Activated CD8-positive, alpha-beta memory T cell treated with anti-CD3 and anti-CD28 coated beads for 48 hours (primary cell): ENCODE measurements around the gene CISH.

Experiments
- DNase-seq, 3 experiments: peaks; one replicate each; pipeline ENCODE4 v3.0.0-alpha.2; 2020; ENCODE audit warnings: low read depth in 2 of 3, low spot score in 2 of 3

CISH gene

DNA sequence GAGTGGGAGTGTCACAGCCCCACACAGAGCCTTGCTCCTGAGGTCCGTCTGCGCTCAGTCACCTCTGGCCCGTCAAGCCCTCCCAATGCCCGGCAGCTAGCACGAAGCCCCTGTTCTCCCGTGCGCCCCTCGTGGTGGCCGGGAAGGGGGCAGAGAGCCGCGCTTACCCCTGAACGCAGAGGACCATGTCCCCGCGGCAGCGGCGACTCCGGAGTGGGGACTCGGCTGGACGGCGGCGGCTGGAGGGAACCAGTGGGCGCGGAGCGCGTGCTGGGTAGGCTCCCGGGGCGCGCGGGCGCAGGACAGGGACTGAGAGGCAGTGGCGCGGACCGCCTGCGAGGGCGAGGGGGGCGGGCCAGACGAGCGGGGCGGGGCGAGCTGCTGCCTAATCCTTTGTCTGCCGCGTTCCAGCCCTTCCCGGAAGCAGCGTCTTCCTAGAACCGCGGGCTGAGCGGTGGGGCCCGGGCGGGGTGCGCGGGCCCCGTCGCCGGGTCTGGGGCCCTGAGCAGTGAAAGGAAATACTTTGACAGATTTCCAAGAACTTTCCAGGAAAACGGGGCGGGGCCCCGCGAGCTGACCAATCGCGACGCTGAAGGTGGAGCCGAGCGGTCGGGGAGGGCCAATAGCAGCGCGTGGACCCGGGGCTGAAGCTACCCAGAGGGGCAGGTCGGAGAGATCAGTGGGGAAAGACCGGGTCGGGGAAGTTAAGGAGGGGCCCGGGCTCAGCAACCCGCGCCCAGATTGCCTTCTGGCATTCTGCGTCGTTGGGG lies at the start of gene CISH:
Gene CISH, minus strand, starts transcription at position 311 of the 770 bp plus-strand sequence. Its CDS starts 124 bp downstream, at position 187.
- peak; percentile 94 to 99 (median 95) for DNase-seq

DNA sequence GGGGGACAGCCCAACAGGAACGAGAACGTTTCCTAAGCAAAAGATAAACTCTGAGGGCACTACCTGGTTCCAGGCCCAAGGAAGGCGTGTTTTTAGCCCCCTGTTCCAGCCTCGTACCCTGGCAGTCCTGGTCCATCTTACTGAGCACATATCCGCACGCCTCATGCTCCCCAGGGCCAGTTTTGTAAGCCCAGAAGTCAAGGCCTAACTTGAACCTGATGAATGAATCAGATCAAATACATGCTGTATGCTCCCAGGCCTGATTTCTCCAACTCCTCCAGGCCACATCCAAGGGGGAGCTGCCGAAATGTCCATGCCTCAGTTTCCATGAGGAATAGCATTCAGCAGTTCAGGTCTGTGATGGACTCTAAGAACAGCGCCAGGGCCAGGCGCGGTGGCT lies 48.8 kb upstream of the CISH start:
- no peak for DNase-seq

- no peak for DNase-seq
Measured at GRCh38 chr3:50658831-50659230, 47.3 kb upstream of the CISH start.

- DNase-seq: no peak
Measured at GRCh38 chr3:50658416-50658815, 46.8 kb upstream of the CISH start.

- DNase-seq: no peak
Measured at GRCh38 chr3:50657816-50658215, 46.2 kb upstream of the CISH start.

DNA sequence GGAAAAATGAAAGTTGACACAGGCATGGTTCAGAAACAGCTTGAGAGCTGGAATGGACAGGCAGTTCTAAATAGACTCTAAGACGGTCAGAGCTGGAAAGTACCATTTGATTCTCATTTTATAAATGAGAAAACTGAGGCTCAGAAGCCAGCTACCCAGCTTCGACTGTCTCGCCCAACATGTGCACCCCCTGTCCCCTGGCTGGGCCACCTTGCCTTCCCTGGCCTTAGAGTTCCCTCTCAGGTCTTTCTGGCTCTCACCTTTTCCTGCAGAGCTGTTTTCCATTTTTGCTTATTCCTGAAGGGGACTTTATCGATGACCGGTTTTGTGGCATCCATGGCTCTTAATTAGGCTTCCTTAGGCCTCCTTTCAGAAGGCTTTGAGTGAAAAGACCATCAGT lies 45.8 kb upstream of the CISH start:
- no peak for DNase-seq

DNA sequence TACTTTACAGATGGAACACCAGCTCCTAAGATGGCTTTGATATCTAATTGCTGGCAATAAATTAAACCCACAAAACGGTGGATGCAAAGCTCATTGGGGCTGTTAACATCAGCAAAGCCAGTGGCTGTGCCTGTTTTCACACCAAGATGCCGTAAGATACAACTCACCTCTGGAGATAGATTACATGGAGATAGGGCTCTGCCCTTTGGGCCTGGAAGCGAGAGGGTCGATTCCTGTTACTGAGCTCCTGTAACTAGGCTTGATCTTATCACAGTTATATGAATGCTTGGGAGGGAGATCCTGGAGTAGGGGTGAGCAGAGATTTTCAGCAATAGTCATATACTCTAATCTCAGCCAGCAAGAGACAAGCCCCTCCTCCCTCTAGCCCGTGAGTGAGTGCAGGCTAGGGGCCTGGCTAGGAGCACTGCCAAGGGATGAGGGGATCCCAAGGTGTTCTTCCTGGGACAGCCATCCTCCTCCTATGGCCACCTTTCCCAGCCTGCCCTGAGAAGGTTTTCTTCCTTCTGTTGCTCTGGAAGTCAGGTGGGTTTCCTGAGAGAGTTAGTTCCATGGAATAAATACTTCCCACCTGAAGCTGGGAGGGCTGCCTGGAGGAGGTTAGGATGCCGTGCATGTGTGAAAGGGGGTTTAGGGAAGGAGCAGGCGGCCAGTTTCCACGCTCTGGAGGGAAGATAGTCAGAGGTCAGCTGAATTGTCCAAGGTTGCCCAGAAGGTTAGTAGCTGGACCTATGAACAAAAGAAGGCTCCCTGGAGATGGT lies 45.0 kb upstream of the CISH start:
- DNase-seq: no peak

DNA sequence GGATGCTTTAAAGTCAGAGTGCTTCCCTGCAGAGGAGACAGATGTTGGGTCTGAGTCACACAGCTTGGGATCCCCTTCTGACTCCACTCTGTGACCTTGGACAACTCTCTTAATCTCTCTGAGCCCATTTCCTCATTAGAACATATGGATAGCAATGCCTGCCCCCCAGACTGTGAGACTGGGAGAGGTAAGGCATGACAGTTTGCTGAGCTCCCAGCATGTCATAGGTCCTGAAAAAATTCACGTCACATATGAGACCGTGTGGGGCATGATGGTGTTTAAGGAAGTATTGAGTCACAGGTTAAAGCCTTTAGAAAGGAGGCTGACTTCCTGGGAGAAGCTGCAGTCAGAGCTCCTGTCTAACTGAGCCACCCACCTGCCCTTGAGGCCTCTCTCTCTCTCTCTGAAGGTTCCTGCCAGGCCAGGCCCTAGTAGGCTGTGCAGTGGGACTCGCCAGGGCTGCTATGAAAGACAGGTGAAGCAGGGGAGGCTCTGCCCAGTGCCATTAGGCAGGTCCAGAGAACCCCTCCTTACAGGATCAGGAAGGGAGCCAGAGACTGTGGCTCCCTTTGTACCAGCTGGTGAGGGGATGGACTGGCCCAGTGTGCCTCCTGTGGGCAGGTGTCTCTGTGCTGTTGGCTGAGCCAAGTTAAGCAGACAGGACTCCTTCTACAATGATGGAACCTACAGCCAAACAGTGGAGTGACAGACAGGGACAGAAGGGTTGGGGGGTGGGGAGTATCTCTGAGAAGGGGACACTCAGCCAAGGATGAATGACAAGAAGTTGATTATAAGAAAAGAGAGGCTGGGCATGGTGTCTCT lies 43.6 kb upstream of the CISH start:
- DNase-seq: peak in 1 of 3 experiments; percentile 18

- DNase-seq: no peak
Measured at GRCh38 chr3:50653937-50654595, 42.5 kb upstream of the CISH start.

DNA sequence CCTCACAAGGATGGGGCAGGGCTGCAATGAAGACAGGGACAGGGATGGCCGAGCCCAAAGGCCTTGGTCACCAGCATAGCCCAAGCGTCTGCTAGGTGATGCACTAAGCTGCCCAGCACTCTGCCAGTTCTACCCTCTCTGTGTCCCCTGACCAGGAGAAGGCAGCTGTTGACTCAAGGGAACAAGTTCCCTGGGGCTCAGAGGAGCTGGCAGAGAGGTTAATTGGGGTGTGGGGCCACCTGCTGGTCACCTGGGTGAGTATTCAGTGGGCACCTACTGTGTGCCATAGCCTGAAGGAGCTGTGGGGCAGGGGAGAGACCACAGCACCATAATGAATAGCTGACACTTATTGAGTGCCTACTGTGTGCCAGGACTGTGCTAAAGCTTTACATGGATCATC lies 41.1 kb upstream of the CISH start:
- DNase-seq: no peak

DNA sequence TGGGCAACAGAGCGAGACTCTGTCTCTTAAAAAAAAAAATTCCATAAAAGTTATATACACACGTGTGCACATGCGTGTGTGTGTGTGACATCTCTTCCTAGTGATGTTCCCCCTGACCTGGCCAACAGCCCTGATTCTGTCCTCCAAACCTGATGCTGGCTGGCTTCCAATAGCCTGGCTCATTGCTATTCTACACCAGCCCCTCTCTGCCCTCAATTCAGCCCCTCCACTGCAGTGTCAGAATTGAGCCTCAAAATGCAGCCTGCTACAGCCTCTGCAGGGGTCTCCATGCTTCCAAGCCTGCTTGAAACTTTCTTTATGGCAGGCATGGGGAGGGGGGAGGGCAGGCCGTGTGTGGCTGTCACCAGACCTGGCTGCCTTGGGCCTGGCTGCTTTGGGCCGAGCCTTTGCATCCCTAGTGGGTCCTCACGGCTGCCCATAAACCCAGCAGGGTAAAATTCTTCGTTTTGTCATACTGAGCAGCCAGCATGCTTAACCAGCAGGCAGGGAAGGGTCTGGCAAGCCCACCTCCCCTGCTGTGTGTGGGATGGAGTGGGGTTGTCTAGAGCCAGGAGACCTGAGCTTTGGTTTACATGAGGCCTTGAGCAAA lies 40.5 kb upstream of the CISH start:
- no peak for DNase-seq

DNA sequence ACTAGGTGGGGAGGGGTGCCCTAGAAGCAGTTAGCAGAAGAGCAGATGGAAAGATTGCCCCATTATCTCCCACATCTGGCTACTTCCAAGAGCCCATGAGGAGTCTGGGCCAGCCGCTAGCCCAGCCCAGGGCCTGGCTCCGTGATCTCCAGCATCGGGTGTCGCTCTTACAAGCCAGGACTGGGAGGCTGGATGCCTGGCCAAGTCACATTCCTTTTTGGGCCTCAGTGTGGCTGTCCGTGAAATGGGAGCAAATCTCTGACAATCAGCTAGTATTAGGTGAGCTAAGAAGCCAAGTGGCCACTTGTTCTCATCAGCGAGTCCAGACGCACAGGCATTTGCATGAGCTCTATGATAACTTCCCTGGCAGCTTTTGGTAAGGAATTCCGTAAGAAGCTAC lies 39.9 kb upstream of the CISH start:
- no peak for DNase-seq

DNA sequence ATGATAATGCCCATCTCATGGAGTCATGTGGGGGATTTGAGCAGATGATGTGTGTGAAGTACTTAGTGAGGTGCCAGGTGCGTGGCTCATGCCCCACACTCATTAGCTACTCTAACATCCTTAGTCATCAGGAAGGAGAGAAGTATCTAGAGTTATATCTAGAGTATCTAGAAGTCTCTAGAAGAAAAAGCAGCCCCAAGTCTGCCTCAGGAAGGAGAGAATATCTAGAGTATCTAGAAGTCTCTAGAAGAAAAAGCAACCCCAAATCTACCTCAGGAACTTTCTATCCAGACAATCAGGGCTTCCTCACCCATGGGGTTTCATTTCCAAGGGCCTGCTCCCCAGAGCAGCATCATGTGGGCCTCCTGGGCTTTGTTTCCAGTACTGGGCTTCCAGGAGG lies 38.4 kb upstream of the CISH start:
- DNase-seq: no peak

DNA sequence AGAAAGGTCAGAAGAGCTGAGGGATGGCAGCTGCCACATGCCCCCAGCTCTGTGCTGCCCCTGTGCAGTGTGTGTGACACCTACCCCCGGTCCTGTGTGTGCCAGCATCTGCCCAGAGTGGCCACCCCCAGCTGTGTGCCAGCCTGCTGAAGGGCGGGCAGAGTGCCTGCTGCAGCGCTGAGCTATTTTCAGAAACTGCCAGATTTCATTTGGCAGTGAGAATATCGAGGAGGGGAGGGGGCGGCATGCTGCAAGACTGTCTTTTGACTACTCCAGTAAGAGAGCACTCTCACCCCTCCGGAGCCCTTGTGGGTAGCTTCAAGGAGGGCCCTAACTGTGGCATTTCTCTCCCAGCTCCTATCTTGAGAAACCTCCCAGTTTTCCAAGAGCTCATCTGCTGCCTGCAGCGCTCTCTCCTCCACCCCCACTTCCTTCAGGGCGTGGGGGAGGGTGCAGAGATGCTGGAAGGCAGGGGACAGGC lies 37.9 kb upstream of the CISH start:
- DNase-seq: no peak

GRCh38 chr3:50648944-50649343 lies 37.4 kb upstream of the CISH start:
- no peak for DNase-seq

DNA sequence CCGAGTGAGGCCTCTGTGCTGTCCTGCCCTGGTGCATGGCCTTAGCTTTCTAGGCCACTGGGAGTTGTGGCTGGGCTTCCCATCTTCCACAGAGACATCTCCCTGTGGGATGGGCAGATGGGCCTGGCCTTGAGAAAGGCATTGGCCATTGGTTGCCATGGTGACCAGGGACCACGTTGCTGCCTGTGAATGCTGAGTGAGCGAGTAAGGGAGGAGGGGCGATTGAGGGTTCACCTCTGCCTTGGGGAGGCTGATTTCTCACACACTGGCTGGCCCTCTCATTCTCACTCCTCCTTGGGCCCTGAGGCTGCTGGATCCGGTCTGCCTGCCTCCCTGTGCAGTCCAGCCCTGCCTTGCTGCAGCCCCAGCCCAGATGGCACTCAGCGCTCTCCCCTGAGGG lies 36.7 kb upstream of the CISH start:
- no peak for DNase-seq

DNA sequence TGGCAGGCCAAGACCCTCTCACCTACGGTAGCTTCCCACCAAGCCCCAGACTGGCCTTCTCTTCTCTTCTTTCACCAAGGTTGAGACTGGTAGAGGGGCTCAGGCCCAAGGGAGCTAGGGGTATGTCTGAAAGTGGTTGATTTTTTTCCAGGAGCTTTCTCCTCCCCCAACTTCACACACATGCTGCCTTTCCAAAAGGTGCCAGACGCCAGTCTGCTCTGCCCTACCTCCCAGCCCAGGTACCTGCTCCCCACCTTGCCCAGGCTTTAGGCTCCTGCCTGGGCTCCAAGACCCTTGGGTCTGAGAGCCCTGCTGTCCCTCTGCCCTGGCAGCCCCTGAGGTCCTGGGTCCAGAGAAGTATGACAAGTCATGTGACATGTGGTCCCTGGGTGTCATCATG lies 33.8 kb upstream of the CISH start:
- no peak for DNase-seq

- DNase-seq: no peak
Measured at GRCh38 chr3:50644561-50644960, 33.0 kb upstream of the CISH start.

DNA sequence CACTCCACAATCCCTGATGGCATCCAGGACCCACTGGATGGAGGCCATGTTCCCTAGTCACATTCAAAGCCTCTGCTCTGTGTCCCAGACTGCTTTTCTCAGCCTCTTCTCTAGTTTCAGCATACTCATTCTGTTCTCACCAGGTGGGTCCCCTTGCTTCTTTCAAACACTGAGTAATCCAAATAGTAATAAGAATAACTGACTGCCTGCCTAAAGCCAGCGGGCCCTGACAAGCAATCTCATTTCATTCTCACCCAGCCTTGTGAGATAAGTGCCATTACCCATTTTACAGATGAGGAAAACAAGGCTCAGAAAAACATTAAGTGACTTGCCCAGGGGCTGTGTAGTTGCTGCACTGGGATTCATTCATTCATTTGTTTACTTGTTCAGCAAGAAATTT lies 30.8 kb upstream of the CISH start:
- DNase-seq: no peak

- no peak for DNase-seq
Measured at GRCh38 chr3:50639055-50639494, 27.5 kb upstream of the CISH start.

DNA sequence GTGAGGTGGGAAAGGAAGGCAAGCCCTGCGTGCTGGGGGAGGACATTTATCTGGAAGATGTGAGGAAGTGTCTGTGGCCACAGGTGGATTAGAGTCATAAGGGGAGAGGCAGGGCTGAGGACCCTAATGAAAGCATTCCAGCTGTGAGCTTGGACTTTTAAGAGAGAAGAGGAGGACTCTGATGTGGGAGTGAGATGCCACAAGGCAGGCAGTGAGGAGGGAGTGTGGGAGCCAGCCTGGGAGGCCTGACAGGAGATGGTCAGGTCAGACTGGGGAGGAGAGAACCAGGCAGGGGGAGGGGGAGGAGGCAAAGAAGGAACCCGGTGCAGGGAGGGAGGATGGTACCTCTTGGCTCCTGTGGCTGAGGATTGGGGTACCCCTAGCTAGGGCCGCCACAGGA lies 26.4 kb upstream of the CISH start:
- no peak for DNase-seq
